GM23338 (cell line): Measurements from ENCODE around the gene ZNF749. TPM values are rescaled to one million over a fixed set of nuclear protein-coding genes. Genes with fewer than 3 reads are reported as not detected.

Experiments used
- ATAC-seq: fragments of 200-7000 bp; cut with Tn5 transposase; 3 replicates; pipeline ENCODE4 v1.9.1; 2020
- DNase-seq: peaks from one replicate; pipeline ENCODE4 v3.0.0-alpha.2; 2015; ENCODE audit warnings: low spot score
- H2AFZ ChIP-seq: fragments of 200-600 bp; sonication (generic); 2 replicates; pipeline ENCODE4 v1.8.0; 2016; ENCODE audit warnings: antibody characterized with exemption, mild to moderate bottlenecking, moderate library complexity
- H3F3A ChIP-seq: fragments of 200-600 bp; sonication (generic); replicated peaks from 2 replicates; pipeline ENCODE4 v1.8.0; 2017; ENCODE audit warnings: antibody characterized with exemption, mixed run types, low read depth
- H3K27ac ChIP-seq: fragments of 200-600 bp; sonication (generic); 2 replicates; pipeline ENCODE4 v1.6.1; 2016; ENCODE audit warnings: low read depth
- H3K27me3 ChIP-seq: fragments of 200-600 bp; sonication (generic); 2 replicates; pipeline ENCODE4 v1.8.0; 2016; ENCODE audit warnings: mild to moderate bottlenecking, mixed run types, moderate library complexity; ENCODE audit not compliant: insufficient read depth
- H3K36me3 ChIP-seq: fragments of 200-600 bp; sonication (generic); 2 replicates; pipeline ENCODE4 v1.8.0; 2016; ENCODE audit warnings: mild to moderate bottlenecking; ENCODE audit not compliant: insufficient read depth
- H3K4me1 ChIP-seq: fragments of 200-600 bp; sonication (generic); 2 replicates; pipeline ENCODE4 v1.8.0; 2016; ENCODE audit warnings: mild to moderate bottlenecking, moderate library complexity; ENCODE audit not compliant: insufficient read depth
- H3K4me2 ChIP-seq: fragments of 200-600 bp; sonication (generic); 2 replicates; pipeline ENCODE4 v1.7.1; 2017; ENCODE audit warnings: mixed run types
- H3K4me3 ChIP-seq: fragments of 200-600 bp; sonication (generic); 2 replicates; pipeline ENCODE4 v1.6.1; 2016; ENCODE audit warnings: mixed run types
- H3K79me2 ChIP-seq: fragments of 200-600 bp; sonication (generic); replicated peaks from 2 replicates; pipeline ENCODE4 v1.8.0; 2017; ENCODE audit warnings: mild to moderate bottlenecking; ENCODE audit not compliant: insufficient read depth
- H3K9me2 ChIP-seq: fragments of 200-600 bp; sonication (generic); 2 replicates; pipeline ENCODE4 v1.8.0; 2017; ENCODE audit not compliant: insufficient read depth
- H4K20me1 ChIP-seq: fragments of 200-600 bp; sonication (generic); replicated peaks from 2 replicates; pipeline ENCODE4 v1.8.0; 2017; ENCODE audit warnings: mild to moderate bottlenecking; ENCODE audit not compliant: insufficient read depth
- H3K27ac Mint-ChIP-seq: 2 replicates; pipeline ENCODE4 v1.8.0; 2020; ENCODE audit warnings: inconsistent platforms, mild to moderate bottlenecking, moderate library complexity, mixed read lengths
- H3K27me3 Mint-ChIP-seq: 3 replicates; pipeline ENCODE4 v1.8.0; 2022; ENCODE audit warnings: low read depth, mild to moderate bottlenecking, moderate library complexity, mixed read lengths, inconsistent platforms; ENCODE audit not compliant: insufficient read depth, poor library complexity
- H3K36me3 Mint-ChIP-seq: 3 replicates; pipeline ENCODE4 v1.8.0; 2021; ENCODE audit warnings: low read depth, mild to moderate bottlenecking, inconsistent platforms, moderate library complexity, mixed read lengths
- H3K4me1 Mint-ChIP-seq: 3 replicates; pipeline ENCODE4 v1.8.0; 2020; ENCODE audit warnings: mild to moderate bottlenecking, inconsistent platforms, mixed read lengths
- H3K4me3 Mint-ChIP-seq: 3 replicates; pipeline ENCODE4 v1.8.0; 2021; ENCODE audit warnings: moderate library complexity, mild to moderate bottlenecking, inconsistent platforms, mixed read lengths
- H3K9me3 Mint-ChIP-seq: 3 replicates; pipeline ENCODE4 v1.8.0; 2020; ENCODE audit warnings: moderate library complexity, mild to moderate bottlenecking, inconsistent platforms, mixed read lengths
- CREB1 ChIP-seq: fragments of 250-450 bp; sonication (Bioruptor Pico); IDR thresholded peaks from 2 replicates; pipeline ENCODE4 v1.5.0; 2020; ENCODE audit warnings: low read depth, mild to moderate bottlenecking, moderate library complexity
- EZH2 ChIP-seq: fragments of 200-600 bp; sonication (generic); IDR thresholded peaks from one replicate; pipeline ENCODE4 v1.8.0; 2017; ENCODE audit warnings: antibody characterized with exemption, mild to moderate bottlenecking, low read depth; ENCODE audit not compliant: unreplicated experiment
- EZH2phosphoT487 ChIP-seq: fragments of 200-600 bp; sonication (generic); IDR thresholded peaks from one replicate; pipeline ENCODE4 v1.8.1; 2018; ENCODE audit warnings: antibody characterized with exemption; ENCODE audit not compliant: unreplicated experiment
- JUNB ChIP-seq: IDR thresholded peaks from one replicate; pipeline ENCODE4 v1.6.1; 2016; ENCODE audit warnings: antibody characterized with exemption; ENCODE audit not compliant: unreplicated experiment
- NANOG ChIP-seq: IDR thresholded peaks from 2 replicates; pipeline ENCODE4 v1.6.1; 2016; ENCODE audit warnings: antibody characterized with exemption, borderline replicate concordance
- POLR2AphosphoS5 ChIP-seq: IDR thresholded peaks from 2 replicates; pipeline ENCODE4 v1.6.1; 2016; ENCODE audit warnings: antibody characterized with exemption, low read depth
- STAT1 ChIP-seq: IDR thresholded peaks from one replicate; pipeline ENCODE4 v1.6.1; 2016; ENCODE audit warnings: antibody characterized with exemption; ENCODE audit not compliant: unreplicated experiment
- ZNF114 ChIP-seq: fragments of 250-450 bp; sonication (Bioruptor Pico); IDR thresholded peaks from 2 replicates; pipeline ENCODE4 v1.5.0; 2020; ENCODE audit warnings: mild to moderate bottlenecking, moderate library complexity
- ZNF331 ChIP-seq: fragments of 250-450 bp; sonication (Bioruptor Pico); IDR thresholded peaks from 2 replicates; pipeline ENCODE4 v1.5.0; 2020; ENCODE audit warnings: low read depth, mild to moderate bottlenecking, moderate library complexity
- polyA plus RNA-seq: library from polyadenylated mRNA; unstranded; fragments of >200 nt; fragmentation: Nextera tagmentation; extraction: Ambion mirVana; gene quantifications from 2 replicates; pipeline ENCODE4 v1.2.1, GENCODE V29; 2016
- total RNA-seq: library from RNA; depleted of rRNA; stranded (reverse); fragments of >200 nt; shearing (Covaris generic); gene quantifications from 2 replicates; pipeline ENCODE4 v1.2.3, GENCODE V29; 2014
- TF ChIP-seq, protein P1 (sequence below): IDR thresholded peaks from one replicate; pipeline ENCODE4 v1.6.1; 2018; ENCODE audit warnings: antibody characterized with exemption; ENCODE audit not compliant: unreplicated experiment
- TF ChIP-seq, protein P2 (sequence below), 2 experiments: fragments of 200-600 bp in 1 of 2; sonication (generic) in 1 of 2; conservative IDR thresholded peaks; 2 replicates each; pipeline versions ENCODE4 v1.5.1 to v1.6.1; 2016 to 2017; ENCODE audit warnings: antibody characterized with exemption in 2 of 2, low read depth in 2 of 2, mild to moderate bottlenecking in 2 of 2, moderate library complexity in 1 of 2
- TF ChIP-seq, protein P3 (sequence below): fragments of 250-450 bp; sonication (Bioruptor Pico); IDR thresholded peaks from 2 replicates; pipeline ENCODE4 v1.5.0; 2020; ENCODE audit warnings: mild to moderate bottlenecking, moderate library complexity
- TF ChIP-seq, protein P4 (sequence below): IDR thresholded peaks from 2 replicates; pipeline ENCODE4 v1.6.1; 2016; ENCODE audit warnings: antibody characterized with exemption

ZNF749 gene
- total and polyA plus RNA-seq, 2 experiments from 2014 or later = 26.4 to 30.1 TPM

DNA sequence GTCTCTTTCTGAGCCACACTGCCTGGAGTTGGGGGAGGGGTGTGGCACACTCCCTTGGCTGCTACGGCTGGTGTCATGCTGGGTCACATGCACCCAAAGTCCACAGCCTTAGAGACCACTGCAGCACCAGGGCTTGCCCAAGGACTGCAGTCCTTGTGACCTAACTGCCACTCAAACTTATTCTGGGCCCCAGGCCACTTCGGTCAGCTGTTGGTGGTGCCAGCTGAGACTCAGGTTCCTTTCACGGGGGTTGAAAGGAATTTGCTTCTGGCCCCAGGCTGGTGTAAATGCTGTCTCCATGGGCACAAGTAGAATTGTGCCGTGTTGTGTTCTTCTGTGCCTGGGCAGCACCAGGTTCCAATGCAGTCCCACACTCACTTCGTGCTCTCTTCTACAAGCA is 31.4 kb downstream of the ZNF749 start:
- Histone ChIP-seq H3K27me3 (no peaks in the 10 kb centered on the region), H3K4me1 (no peaks in the 10 kb centered on the region), H3F3A (no peaks in the 10 kb centered on the region), H3K4me3 (no peak overlapping the region), H3K79me2 (peaks cover 24% of the 10 kb centered on the region; the same call in 1 of the 2 replicates), H2AFZ (no peak overlapping the region), H3K36me3 (peaks cover 10% of the 10 kb centered on the region; the same call in 1 of the 2 replicates), H3K27ac (no peak overlapping the region), H3K9me2 (no peaks in the 10 kb centered on the region), H3K4me2 (no peak overlapping the region), H4K20me1 (no peaks in the 10 kb centered on the region)
- no peak for DNase-seq
- TF ChIP-seq, protein P1, sequence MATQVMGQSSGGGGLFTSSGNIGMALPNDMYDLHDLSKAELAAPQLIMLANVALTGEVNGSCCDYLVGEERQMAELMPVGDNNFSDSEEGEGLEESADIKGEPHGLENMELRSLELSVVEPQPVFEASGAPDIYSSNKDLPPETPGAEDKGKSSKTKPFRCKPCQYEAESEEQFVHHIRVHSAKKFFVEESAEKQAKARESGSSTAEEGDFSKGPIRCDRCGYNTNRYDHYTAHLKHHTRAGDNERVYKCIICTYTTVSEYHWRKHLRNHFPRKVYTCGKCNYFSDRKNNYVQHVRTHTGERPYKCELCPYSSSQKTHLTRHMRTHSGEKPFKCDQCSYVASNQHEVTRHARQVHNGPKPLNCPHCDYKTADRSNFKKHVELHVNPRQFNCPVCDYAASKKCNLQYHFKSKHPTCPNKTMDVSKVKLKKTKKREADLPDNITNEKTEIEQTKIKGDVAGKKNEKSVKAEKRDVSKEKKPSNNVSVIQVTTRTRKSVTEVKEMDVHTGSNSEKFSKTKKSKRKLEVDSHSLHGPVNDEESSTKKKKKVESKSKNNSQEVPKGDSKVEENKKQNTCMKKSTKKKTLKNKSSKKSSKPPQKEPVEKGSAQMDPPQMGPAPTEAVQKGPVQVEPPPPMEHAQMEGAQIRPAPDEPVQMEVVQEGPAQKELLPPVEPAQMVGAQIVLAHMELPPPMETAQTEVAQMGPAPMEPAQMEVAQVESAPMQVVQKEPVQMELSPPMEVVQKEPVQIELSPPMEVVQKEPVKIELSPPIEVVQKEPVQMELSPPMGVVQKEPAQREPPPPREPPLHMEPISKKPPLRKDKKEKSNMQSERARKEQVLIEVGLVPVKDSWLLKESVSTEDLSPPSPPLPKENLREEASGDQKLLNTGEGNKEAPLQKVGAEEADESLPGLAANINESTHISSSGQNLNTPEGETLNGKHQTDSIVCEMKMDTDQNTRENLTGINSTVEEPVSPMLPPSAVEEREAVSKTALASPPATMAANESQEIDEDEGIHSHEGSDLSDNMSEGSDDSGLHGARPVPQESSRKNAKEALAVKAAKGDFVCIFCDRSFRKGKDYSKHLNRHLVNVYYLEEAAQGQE = no peak
- TF ChIP-seq JUNB (no peak), CREB1 (CRISPR knock-in tag) (no peak), ZNF331 (no peak), STAT1 (no peak), EZH2phosphoT487 (no peak), POLR2AphosphoS5 (no peak), NANOG (no peak), EZH2 (no peak), ZNF114 (CRISPR knock-in tag) (no peak)
- TF ChIP-seq, protein P2, sequence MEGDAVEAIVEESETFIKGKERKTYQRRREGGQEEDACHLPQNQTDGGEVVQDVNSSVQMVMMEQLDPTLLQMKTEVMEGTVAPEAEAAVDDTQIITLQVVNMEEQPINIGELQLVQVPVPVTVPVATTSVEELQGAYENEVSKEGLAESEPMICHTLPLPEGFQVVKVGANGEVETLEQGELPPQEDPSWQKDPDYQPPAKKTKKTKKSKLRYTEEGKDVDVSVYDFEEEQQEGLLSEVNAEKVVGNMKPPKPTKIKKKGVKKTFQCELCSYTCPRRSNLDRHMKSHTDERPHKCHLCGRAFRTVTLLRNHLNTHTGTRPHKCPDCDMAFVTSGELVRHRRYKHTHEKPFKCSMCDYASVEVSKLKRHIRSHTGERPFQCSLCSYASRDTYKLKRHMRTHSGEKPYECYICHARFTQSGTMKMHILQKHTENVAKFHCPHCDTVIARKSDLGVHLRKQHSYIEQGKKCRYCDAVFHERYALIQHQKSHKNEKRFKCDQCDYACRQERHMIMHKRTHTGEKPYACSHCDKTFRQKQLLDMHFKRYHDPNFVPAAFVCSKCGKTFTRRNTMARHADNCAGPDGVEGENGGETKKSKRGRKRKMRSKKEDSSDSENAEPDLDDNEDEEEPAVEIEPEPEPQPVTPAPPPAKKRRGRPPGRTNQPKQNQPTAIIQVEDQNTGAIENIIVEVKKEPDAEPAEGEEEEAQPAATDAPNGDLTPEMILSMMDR (conservative IDR thresholded peaks at IDR 0.05; ENCODE audit: low read depth in 2 of 2) = no peak
- TF ChIP-seq, protein P3, sequence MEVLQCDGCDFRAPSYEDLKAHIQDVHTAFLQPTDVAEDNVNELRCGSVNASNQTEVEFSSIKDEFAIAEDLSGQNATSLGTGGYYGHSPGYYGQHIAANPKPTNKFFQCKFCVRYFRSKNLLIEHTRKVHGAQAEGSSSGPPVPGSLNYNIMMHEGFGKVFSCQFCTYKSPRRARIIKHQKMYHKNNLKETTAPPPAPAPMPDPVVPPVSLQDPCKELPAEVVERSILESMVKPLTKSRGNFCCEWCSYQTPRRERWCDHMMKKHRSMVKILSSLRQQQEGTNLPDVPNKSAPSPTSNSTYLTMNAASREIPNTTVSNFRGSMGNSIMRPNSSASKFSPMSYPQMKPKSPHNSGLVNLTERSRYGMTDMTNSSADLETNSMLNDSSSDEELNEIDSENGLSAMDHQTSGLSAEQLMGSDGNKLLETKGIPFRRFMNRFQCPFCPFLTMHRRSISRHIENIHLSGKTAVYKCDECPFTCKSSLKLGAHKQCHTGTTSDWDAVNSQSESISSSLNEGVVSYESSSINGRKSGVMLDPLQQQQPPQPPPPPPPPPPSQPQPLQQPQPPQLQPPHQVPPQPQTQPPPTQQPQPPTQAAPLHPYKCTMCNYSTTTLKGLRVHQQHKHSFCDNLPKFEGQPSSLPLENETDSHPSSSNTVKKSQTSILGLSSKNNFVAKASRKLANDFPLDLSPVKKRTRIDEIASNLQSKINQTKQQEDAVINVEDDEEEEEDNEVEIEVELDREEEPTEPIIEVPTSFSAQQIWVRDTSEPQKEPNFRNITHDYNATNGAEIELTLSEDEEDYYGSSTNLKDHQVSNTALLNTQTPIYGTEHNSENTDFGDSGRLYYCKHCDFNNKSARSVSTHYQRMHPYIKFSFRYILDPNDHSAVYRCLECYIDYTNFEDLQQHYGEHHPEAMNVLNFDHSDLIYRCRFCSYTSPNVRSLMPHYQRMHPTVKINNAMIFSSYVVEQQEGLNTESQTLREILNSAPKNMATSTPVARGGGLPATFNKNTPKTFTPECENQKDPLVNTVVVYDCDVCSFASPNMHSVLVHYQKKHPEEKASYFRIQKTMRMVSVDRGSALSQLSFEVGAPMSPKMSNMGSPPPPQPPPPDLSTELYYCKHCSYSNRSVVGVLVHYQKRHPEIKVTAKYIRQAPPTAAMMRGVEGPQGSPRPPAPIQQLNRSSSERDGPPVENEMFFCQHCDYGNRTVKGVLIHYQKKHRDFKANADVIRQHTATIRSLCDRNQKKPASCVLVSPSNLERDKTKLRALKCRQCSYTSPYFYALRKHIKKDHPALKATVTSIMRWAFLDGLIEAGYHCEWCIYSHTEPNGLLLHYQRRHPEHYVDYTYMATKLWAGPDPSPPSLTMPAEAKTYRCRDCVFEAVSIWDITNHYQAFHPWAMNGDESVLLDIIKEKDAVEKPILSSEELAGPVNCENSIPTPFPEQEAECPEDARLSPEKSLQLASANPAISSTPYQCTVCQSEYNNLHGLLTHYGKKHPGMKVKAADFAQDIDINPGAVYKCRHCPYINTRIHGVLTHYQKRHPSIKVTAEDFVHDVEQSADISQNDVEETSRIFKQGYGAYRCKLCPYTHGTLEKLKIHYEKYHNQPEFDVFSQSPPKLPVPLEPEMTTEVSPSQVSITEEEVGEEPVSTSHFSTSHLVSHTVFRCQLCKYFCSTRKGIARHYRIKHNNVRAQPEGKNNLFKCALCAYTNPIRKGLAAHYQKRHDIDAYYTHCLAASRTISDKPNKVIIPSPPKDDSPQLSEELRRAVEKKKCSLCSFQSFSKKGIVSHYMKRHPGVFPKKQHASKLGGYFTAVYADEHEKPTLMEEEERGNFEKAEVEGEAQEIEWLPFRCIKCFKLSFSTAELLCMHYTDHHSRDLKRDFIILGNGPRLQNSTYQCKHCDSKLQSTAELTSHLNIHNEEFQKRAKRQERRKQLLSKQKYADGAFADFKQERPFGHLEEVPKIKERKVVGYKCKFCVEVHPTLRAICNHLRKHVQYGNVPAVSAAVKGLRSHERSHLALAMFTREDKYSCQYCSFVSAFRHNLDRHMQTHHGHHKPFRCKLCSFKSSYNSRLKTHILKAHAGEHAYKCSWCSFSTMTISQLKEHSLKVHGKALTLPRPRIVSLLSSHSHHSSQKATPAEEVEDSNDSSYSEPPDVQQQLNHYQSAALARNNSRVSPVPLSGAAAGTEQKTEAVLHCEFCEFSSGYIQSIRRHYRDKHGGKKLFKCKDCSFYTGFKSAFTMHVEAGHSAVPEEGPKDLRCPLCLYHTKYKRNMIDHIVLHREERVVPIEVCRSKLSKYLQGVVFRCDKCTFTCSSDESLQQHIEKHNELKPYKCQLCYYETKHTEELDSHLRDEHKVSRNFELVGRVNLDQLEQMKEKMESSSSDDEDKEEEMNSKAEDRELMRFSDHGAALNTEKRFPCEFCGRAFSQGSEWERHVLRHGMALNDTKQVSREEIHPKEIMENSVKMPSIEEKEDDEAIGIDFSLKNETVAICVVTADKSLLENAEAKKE (CRISPR knock-in tag) = no peak
- TF ChIP-seq, protein P4, sequence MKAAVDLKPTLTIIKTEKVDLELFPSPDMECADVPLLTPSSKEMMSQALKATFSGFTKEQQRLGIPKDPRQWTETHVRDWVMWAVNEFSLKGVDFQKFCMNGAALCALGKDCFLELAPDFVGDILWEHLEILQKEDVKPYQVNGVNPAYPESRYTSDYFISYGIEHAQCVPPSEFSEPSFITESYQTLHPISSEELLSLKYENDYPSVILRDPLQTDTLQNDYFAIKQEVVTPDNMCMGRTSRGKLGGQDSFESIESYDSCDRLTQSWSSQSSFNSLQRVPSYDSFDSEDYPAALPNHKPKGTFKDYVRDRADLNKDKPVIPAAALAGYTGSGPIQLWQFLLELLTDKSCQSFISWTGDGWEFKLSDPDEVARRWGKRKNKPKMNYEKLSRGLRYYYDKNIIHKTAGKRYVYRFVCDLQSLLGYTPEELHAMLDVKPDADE = no peak
- H3K9me3 Mint-ChIP-seq = peaks cover 88% of the 10 kb centered on the region
- no peak for ATAC-seq
- no peaks in the 10 kb centered on the region for H3K4me1 Mint-ChIP-seq
- H3K27ac Mint-ChIP-seq = no peak overlapping the region
- H3K36me3 Mint-ChIP-seq = peaks cover 72% of the 10 kb centered on the region
- H3K27me3 Mint-ChIP-seq = peaks cover 7% of the 10 kb centered on the region
- H3K4me3 Mint-ChIP-seq = no peak overlapping the region
